Measurements from ENCODE around the gene RAI14.

RAI14 gene

DNA sequence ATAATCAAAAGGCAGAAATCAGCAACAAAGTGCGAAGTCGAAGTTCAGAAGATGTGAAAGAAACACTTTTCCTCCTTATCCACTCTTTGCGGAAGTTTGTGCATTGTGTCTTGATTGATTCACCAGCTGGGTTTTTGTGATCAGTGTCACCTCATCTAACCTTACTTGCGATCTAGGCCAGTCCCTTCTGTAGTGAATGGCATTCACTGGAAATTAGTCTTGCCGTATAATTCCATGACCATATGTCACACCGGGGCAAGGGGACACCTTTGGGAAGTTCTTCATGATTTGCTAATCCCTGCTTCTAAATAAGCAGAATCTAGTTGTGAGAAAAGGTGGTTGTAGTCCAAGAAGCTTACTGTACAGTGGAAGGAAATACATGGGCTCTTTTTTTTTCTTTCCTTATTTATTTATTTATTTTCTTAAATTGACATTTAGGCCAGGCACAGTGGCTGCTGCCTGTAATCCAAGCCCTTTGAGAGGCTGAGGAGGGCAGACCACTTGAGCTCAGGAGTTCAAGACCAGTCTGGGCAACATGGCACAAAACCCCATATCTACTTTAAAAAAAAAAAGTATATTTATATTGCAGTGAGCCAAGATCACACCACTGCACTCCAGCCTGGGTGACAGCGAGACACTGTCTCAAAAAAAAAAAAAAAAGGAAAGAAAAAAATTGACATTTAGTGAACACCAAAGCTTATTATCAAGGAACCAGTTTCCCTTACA, 7.8 kb downstream of the RAI14 start:
- Histone ChIP-seq H3K9me3 (ENCODE audit: control insufficient read depth, low read depth, low read length) (no peaks in the 10 kb centered on the region), H3K27ac (ENCODE audit: low read length) (no peak overlapping the region), H3K9ac (ENCODE audit: low read length) (no peak overlapping the region), H3K4me3 (ENCODE audit: low read length) (no peak overlapping the region), H3K36me3 (ENCODE audit: control insufficient read depth, low read depth, low read length) (peaks cover 3% of the 10 kb centered on the region), H3K27me3 (ENCODE audit: control insufficient read depth, insufficient read depth, low read length) (no peaks in the 10 kb centered on the region), H3K4me1 (ENCODE audit: control insufficient read depth, low read depth, low read length) (peaks cover 5% of the 10 kb centered on the region)

DNA sequence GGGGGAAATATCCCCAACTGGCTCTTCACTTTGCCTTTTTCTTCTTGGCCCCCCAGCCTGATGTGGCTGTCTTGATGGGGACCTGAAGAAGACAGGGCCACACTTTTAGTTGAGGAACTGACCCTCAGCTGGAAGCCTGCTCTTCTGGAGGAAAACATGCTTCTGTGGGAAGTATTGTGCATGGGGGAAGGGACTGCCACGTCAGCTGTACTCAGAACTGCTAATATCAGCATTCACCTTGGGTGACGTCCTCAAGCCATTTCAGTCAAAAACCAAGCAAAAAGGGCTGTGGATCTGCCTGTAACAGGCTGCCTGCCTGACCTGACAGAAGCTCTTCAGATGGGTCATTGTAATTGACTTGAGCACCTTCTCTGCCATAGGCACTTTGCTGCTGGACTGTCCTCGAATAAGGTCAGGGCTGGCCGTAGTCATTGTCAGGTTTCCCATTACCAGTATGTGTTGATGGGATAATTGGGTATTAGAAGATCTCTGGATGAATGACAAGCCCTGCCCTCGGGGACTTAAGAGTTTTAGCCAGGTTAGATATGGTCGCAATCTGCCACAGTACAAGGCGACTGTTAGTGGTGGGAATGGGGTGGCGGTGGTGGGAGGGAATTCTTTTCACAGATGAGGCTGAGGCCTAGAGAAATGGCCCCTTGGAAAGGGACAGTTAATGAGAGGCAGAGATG, 10.4 kb downstream of the RAI14 start:
- Histone ChIP-seq H3K4me1 (ENCODE audit: control insufficient read depth, low read depth, low read length) (peaks cover 24% of the 10 kb centered on the region), H3K9me3 (ENCODE audit: control insufficient read depth, low read depth, low read length) (no peaks in the 10 kb centered on the region), H3K36me3 (ENCODE audit: control insufficient read depth, low read depth, low read length) (no peaks in the 10 kb centered on the region), H3K27me3 (ENCODE audit: control insufficient read depth, insufficient read depth, low read length) (no peaks in the 10 kb centered on the region), H3K4me3 (ENCODE audit: low read length) (no peak overlapping the region), H3K27ac (ENCODE audit: low read length) (no peak overlapping the region), H3K9ac (ENCODE audit: low read length) (no peak overlapping the region)

DNA sequence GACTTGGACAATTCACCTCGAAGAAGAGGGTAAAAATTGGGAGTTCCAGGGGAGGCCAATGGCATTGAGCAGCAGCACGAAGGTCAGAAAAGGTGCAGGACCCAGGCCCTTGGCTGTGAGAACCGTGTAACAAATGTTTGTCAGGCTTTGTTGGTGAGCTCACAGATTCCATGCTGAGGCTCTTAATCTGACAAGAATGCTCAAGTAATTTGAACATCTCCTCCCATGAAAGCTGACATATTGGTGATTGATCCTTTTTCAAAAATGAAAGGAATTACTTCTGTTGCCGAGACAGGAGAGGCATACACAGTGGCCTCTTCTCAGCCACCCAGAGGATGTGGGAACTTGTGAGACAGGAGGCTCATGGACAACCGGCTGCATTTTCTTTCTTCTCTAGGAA, 11.6 kb downstream of the RAI14 start:
- Histone ChIP-seq H3K27me3 (ENCODE audit: control insufficient read depth, insufficient read depth, low read length) (no peaks in the 10 kb centered on the region), H3K36me3 (ENCODE audit: control insufficient read depth, low read depth, low read length) (no peaks in the 10 kb centered on the region), H3K9ac (ENCODE audit: low read length) (no peak overlapping the region), H3K4me3 (ENCODE audit: low read length) (no peak overlapping the region), H3K4me1 (ENCODE audit: control insufficient read depth, low read depth, low read length) (peaks cover 30% of the 10 kb centered on the region), H3K27ac (ENCODE audit: low read length) (no peak overlapping the region), H3K9me3 (ENCODE audit: control insufficient read depth, low read depth, low read length) (no peaks in the 10 kb centered on the region)

GRCh38 chr5:34669931-34670516, 13.9 kb downstream of the RAI14 start:
- no peak overlapping the region for H3K9ac ChIP-seq (ENCODE audit: low read length)
- H3K4me3 ChIP-seq (ENCODE audit: low read length): no peak overlapping the region
- no peak overlapping the region for H3K27ac ChIP-seq (ENCODE audit: low read length)
- H3K4me1 ChIP-seq (ENCODE audit: control insufficient read depth, low read depth, low read length): peaks cover 43% of the 10 kb centered on the region
- H3K36me3 ChIP-seq (ENCODE audit: control insufficient read depth, low read depth, low read length): no peaks in the 10 kb centered on the region
- no peaks in the 10 kb centered on the region for H3K9me3 ChIP-seq (ENCODE audit: control insufficient read depth, low read depth, low read length)
- no peaks in the 10 kb centered on the region for H3K27me3 ChIP-seq (ENCODE audit: control insufficient read depth, insufficient read depth, low read length)

- H3K27me3 ChIP-seq (ENCODE audit: control insufficient read depth, insufficient read depth, low read length): no peaks in the 10 kb centered on the region
- H3K4me1 ChIP-seq (ENCODE audit: control insufficient read depth, low read depth, low read length): peaks cover 38% of the 10 kb centered on the region
- no peaks in the 10 kb centered on the region for H3K9me3 ChIP-seq (ENCODE audit: control insufficient read depth, low read depth, low read length)
- no peaks in the 10 kb centered on the region for H3K36me3 ChIP-seq (ENCODE audit: control insufficient read depth, low read depth, low read length)
- H3K4me3 ChIP-seq (ENCODE audit: low read length): no peak overlapping the region
- no peak overlapping the region for H3K9ac ChIP-seq (ENCODE audit: low read length)
- H3K27ac ChIP-seq (ENCODE audit: low read length): no peak overlapping the region
Observed at GRCh38 chr5:34672196-34672595, 16.1 kb downstream of the RAI14 start.

DNA sequence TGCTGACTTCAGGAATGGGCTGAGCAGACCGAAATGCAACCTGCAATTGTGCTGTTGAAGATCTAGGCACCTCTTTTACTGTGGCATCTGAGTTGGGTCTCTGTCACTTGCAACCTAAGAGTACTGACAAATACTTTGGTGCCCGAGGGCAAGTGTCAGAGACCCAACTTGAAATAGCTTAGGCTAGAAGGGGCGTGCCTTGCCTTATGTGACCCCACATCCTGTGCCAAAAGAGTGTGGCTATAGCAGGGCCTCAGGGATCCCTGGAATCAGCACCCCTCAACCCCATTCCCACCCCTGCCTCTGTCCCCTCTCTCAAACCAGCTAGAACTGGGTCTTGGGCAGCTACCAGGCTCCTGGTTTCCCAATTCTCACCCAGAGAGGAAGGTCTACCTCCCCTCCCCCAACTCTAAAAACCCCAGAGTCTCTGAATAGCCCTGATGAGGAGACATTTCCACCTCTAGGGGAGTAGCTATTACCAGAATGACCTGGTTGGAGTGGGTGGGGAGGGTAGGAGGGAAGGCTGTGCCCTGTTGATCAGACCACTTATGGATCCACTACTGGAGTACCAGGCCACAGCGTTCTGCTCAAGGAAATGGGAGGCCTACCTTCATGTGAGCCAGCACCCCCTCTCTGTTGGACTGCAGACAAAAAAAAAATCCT, 17.5 kb downstream of the RAI14 start:
- H3K27me3 ChIP-seq (ENCODE audit: control insufficient read depth, insufficient read depth, low read length): no peaks in the 10 kb centered on the region
- H3K27ac ChIP-seq (ENCODE audit: low read length): no peak overlapping the region
- H3K36me3 ChIP-seq (ENCODE audit: control insufficient read depth, low read depth, low read length): no peaks in the 10 kb centered on the region
- peaks cover 38% of the 10 kb centered on the region for H3K4me1 ChIP-seq (ENCODE audit: control insufficient read depth, low read depth, low read length)
- H3K4me3 ChIP-seq (ENCODE audit: low read length): no peak overlapping the region
- no peaks in the 10 kb centered on the region for H3K9me3 ChIP-seq (ENCODE audit: control insufficient read depth, low read depth, low read length)
- H3K9ac ChIP-seq (ENCODE audit: low read length): no peak overlapping the region

GRCh38 chr5:34674187-34674586, 18.1 kb downstream of the RAI14 start:
- H3K4me3 ChIP-seq (ENCODE audit: low read length): no peak overlapping the region
- H3K9ac ChIP-seq (ENCODE audit: low read length): no peak overlapping the region
- no peaks in the 10 kb centered on the region for H3K27me3 ChIP-seq (ENCODE audit: control insufficient read depth, insufficient read depth, low read length)
- H3K36me3 ChIP-seq (ENCODE audit: control insufficient read depth, low read depth, low read length): no peaks in the 10 kb centered on the region
- no peak overlapping the region for H3K27ac ChIP-seq (ENCODE audit: low read length)
- peaks cover 37% of the 10 kb centered on the region for H3K4me1 ChIP-seq (ENCODE audit: control insufficient read depth, low read depth, low read length)
- no peaks in the 10 kb centered on the region for H3K9me3 ChIP-seq (ENCODE audit: control insufficient read depth, low read depth, low read length)

DNA sequence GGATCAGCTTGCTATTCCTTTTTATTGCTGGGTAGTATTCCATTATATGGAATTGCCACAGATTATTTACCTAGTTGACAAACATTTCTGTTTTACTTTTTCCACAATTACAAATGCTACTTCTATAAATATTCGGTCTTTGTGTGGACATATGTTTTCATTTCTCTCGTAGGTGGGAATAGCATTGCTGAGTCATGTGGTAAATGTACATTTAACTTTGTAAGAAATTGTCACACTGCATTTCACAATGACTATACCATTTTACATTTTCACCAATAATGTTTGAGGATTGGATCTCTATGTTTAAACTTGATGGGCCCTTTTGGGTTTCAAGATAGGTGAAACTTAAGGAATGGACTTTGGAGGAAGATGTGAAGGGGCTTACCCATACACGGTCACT, 19.7 kb downstream of the RAI14 start:
- Histone ChIP-seq H3K4me3 (ENCODE audit: low read length) (no peak overlapping the region), H3K9me3 (ENCODE audit: control insufficient read depth, low read depth, low read length) (no peaks in the 10 kb centered on the region), H3K27me3 (ENCODE audit: control insufficient read depth, insufficient read depth, low read length) (no peaks in the 10 kb centered on the region), H3K27ac (ENCODE audit: low read length) (no peak overlapping the region), H3K36me3 (ENCODE audit: control insufficient read depth, low read depth, low read length) (no peaks in the 10 kb centered on the region), H3K9ac (ENCODE audit: low read length) (no peak overlapping the region), H3K4me1 (ENCODE audit: control insufficient read depth, low read depth, low read length) (peaks cover 24% of the 10 kb centered on the region)

DNA sequence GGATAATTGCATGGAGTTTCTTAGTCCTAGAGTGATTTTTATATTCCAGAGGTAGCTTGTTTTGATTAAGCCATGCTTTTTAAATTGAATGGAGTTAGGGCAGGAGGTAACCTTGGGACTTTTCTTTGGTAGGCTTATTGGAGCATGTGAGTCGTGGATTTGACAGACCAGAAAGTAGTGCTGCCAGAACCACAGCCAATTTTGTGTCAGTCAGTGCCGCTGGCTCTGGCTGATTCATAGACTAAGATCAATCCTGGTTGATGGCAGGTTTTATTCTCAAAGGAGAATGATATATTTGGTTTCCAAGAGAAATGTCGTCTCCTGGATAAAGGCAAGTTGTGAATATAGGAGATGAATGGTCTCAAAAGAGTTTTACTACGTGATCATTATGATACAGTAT, 20.3 kb downstream of the RAI14 start:
- Histone ChIP-seq H3K4me1 (ENCODE audit: control insufficient read depth, low read depth, low read length) (peaks cover 19% of the 10 kb centered on the region), H3K36me3 (ENCODE audit: control insufficient read depth, low read depth, low read length) (no peaks in the 10 kb centered on the region), H3K9ac (ENCODE audit: low read length) (no peak overlapping the region), H3K4me3 (ENCODE audit: low read length) (no peak overlapping the region), H3K27ac (ENCODE audit: low read length) (no peak overlapping the region), H3K9me3 (ENCODE audit: control insufficient read depth, low read depth, low read length) (no peaks in the 10 kb centered on the region), H3K27me3 (ENCODE audit: control insufficient read depth, insufficient read depth, low read length) (no peaks in the 10 kb centered on the region)

- Histone ChIP-seq H3K36me3 (ENCODE audit: control insufficient read depth, low read depth, low read length) (no peaks in the 10 kb centered on the region), H3K9me3 (ENCODE audit: control insufficient read depth, low read depth, low read length) (no peaks in the 10 kb centered on the region), H3K9ac (ENCODE audit: low read length) (no peak overlapping the region), H3K4me3 (ENCODE audit: low read length) (no peak overlapping the region), H3K27ac (ENCODE audit: low read length) (no peak overlapping the region), H3K27me3 (ENCODE audit: control insufficient read depth, insufficient read depth, low read length) (no peaks in the 10 kb centered on the region), H3K4me1 (ENCODE audit: control insufficient read depth, low read depth, low read length) (peaks cover 15% of the 10 kb centered on the region)
Observed at GRCh38 chr5:34677428-34677827, 21.3 kb downstream of the RAI14 start.

DNA sequence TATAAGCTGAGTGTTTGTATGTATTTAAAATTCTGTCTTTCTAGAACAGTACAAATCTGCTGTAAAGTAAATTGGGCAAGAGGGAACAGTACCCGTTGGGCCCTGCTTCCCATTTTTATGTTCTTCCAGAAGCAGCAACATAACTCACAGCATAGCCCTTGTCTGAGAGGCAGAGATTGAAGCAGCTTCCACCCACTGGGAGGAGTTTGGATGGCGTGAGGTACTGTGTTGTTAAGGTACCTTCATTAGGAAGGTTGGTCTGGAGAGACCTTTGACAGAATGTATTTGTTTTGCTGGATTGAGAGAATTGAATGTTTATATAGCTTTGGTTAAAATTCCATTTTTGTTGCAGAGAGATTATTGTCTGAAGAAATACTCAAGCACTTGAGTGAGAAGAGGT, 24.8 kb downstream of the RAI14 start:
- Histone ChIP-seq H3K9me3 (ENCODE audit: control insufficient read depth, low read depth, low read length) (no peaks in the 10 kb centered on the region), H3K27ac (ENCODE audit: low read length) (no peak overlapping the region)

More for the DNA sequence above, 24.8 kb downstream of the RAI14 start:
- no peaks in the 10 kb centered on the region for H3K36me3 ChIP-seq (ENCODE audit: control insufficient read depth, low read depth, low read length)
- no peaks in the 10 kb centered on the region for H3K27me3 ChIP-seq (ENCODE audit: control insufficient read depth, insufficient read depth, low read length)
- no peak overlapping the region for H3K9ac ChIP-seq (ENCODE audit: low read length)
- H3K4me1 ChIP-seq (ENCODE audit: control insufficient read depth, low read depth, low read length): peaks cover 20% of the 10 kb centered on the region
- H3K4me3 ChIP-seq (ENCODE audit: low read length): no peak overlapping the region

Measured in iPS-18a (cell line).